ENCODE data around the gene ELMO1. TPM values are rescaled to one million over a fixed set of nuclear protein-coding genes. Genes with fewer than 3 reads are reported as not detected.

The ELMO1 gene
- total RNA-seq, 1 donor from 2014 or later, result 60.1 TPM

- ATAC-seq, result no peak
- intact Hi-C loops (cut with DNase I), result no loop called here
- TF ChIP-seq, protein P1, sequence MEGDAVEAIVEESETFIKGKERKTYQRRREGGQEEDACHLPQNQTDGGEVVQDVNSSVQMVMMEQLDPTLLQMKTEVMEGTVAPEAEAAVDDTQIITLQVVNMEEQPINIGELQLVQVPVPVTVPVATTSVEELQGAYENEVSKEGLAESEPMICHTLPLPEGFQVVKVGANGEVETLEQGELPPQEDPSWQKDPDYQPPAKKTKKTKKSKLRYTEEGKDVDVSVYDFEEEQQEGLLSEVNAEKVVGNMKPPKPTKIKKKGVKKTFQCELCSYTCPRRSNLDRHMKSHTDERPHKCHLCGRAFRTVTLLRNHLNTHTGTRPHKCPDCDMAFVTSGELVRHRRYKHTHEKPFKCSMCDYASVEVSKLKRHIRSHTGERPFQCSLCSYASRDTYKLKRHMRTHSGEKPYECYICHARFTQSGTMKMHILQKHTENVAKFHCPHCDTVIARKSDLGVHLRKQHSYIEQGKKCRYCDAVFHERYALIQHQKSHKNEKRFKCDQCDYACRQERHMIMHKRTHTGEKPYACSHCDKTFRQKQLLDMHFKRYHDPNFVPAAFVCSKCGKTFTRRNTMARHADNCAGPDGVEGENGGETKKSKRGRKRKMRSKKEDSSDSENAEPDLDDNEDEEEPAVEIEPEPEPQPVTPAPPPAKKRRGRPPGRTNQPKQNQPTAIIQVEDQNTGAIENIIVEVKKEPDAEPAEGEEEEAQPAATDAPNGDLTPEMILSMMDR (IDR thresholded peaks at IDR 0.05), result no peak
Observed at GRCh38 chr7:37329940-37330339, 118.7 kb downstream of the ELMO1 start.

DNA sequence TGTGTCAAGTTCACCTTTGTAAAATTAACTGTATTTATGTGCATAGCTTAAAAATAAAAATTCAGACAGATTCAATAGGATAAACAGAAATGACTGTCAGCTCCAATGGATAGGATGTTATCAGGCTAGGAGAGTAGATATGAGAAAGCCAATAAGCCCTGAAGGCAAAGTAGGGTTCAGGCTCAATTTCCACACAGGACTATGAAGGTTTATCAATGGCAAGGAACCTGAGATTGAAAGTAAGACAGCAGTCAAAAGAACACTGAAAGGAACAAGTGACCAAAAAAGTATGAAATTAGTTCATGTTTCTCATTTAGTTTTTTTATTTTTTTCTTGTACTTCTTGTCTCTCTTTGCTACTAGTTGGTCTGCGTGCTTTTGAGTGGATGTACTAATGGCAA, 121.4 kb downstream of the ELMO1 start:
- TF ChIP-seq, protein P1 (IDR thresholded peaks at IDR 0.05), result no peak
- DNase-seq, result no peak
- Histone ChIP-seq H3K9me3 (no peaks in the 10 kb centered on the region), H3K4me1 (peaks cover under 1% of the 10 kb centered on the region), H3K27ac (no peak overlapping the region), H3K36me3 (no peaks in the 10 kb centered on the region), H3K27me3 (ENCODE audit: low read depth) (no peaks in the 10 kb centered on the region), H3K4me3 (no peak overlapping the region)
- ATAC-seq, result no peak
- intact Hi-C loops (cut with DNase I), result no loop called here

More at GRCh38 chr7:37329940-37330339, 118.7 kb downstream of the ELMO1 start:
- DNase-seq, result no peak
- Histone ChIP-seq H3K4me3 (no peak overlapping the region), H3K27me3 (ENCODE audit: low read depth) (no peaks in the 10 kb centered on the region), H3K9me3 (no peaks in the 10 kb centered on the region), H3K4me1 (peaks cover 20% of the 10 kb centered on the region), H3K27ac (no peak overlapping the region), H3K36me3 (no peaks in the 10 kb centered on the region)

DNA sequence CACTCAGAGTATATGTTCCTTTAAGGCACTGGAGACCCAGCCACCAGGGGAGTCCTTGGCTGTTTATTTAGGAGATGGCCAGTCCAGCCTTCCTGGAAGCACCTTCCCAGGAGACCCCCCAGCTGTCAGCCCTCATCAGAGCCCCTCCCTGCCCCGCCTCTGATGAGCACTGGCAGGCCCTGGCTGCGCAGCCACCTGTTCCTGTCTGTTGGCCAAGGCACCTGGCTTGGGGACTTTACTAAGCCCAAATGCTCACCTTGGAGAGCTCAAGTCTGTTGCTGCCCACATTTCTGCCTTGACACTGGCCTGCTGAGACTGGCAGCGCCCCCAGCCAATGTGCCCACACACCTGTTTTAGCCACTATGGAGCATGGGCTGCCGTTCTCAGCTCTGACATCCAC, 124.7 kb downstream of the ELMO1 start:
- Histone ChIP-seq H3K27ac (no peak overlapping the region), H3K4me3 (no peak overlapping the region), H3K9me3 (no peaks in the 10 kb centered on the region), H3K27me3 (ENCODE audit: low read depth) (no peaks in the 10 kb centered on the region), H3K36me3 (no peaks in the 10 kb centered on the region), H3K4me1 (peaks cover 1% of the 10 kb centered on the region)
- ATAC-seq (no peak), DNase-seq (no peak)
- TF ChIP-seq, protein P1 (IDR thresholded peaks at IDR 0.05), result no peak
- intact Hi-C loops (cut with DNase I), result no loop called here

DNA sequence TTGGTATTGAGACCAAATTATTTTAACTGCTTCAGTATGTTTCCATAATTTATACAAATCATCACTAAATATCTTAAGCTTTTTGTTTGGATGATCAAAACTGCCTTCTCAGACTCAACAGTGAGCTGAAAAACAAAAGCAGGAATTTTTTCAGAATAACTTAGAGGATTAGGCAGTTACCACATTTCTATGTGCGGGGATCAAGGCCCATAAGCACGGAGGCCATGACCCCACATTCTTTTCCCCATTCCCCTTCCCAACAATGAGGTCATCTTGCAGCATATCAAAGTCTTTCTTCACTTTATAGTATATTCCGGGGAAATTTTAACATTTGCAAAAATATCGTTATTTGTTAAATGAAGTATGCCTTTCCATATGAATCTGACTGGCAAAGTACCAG, 125.8 kb downstream of the ELMO1 start:
- DNase-seq (no peak), ATAC-seq (no peak)
- no peak overlapping the region for H3K4me3 ChIP-seq
- TF ChIP-seq, protein P1 (IDR thresholded peaks at IDR 0.05), result no peak
- no peak overlapping the region for H3K27ac ChIP-seq
- intact Hi-C loops (cut with DNase I), result no loop called here
- H3K4me1 ChIP-seq, result peaks cover 10% of the 10 kb centered on the region
- H3K27me3 ChIP-seq (ENCODE audit: low read depth), result no peaks in the 10 kb centered on the region
- no peaks in the 10 kb centered on the region for H3K9me3 ChIP-seq
- no peaks in the 10 kb centered on the region for H3K36me3 ChIP-seq

GRCh38 chr7:37320848-37321468, 127.7 kb downstream of the ELMO1 start:
- peak in 1 of 2 donors; percentile 50 for ATAC-seq

More at GRCh38 chr7:37320848-37321468, 127.7 kb downstream of the ELMO1 start:
- no peak for DNase-seq
- TF ChIP-seq, protein P1 (IDR thresholded peaks at IDR 0.05), result no peak
- Histone ChIP-seq H3K36me3 (no peaks in the 10 kb centered on the region), H3K27me3 (ENCODE audit: low read depth) (no peaks in the 10 kb centered on the region), H3K9me3 (no peaks in the 10 kb centered on the region), H3K27ac (no peak overlapping the region), H3K4me3 (no peak overlapping the region), H3K4me1 (peaks cover 10% of the 10 kb centered on the region)
- intact Hi-C loops (cut with DNase I), result no loop called here

All from lower lobe of right lung (tissue), 2 donors.